Measurements from ENCODE around the gene CHID1.

CHID1 gene

DNA sequence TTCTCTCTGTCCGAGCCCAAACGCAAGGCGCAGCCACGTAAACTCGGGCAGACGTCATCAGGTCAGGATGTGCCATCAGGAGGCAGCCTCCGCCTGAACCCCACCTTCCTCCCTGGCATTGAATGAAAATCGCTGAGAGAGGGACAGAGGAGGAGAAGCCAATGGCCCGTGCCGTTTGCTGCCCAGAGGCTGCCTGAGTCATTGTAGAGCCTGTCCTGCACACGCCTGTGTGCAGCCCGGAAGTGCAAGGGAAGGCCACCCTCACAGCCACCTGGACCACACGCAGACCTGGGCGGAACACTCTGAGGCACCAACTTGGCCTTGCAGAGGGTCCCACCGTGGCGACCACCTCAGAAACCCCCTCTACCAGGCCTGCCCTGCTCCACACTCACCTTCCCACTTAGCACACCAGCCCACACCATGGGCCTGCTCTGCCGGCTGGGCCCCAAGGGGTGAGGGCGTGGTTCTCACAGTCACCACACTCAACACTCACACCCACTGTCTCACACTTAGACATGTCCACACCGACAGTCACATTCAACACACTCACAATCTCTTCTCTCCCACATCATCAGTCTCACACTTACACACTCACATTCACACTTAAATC lies 9.1 kb downstream of the CHID1 start:
- DNase-seq: no peak
- H3K27ac Mint-ChIP-seq: no peak overlapping the region

GRCh38 chr11:900545-900944 lies 10.1 kb downstream of the CHID1 start:
- H3K27ac Mint-ChIP-seq: no peak overlapping the region
- no peak overlapping the region for H3K4me3 Mint-ChIP-seq
- no peaks in the 10 kb centered on the region for H3K4me1 Mint-ChIP-seq
- ATAC-seq: no peak
- no peaks in the 10 kb centered on the region for H3K27me3 Mint-ChIP-seq
- no peaks in the 10 kb centered on the region for H3K9me3 Mint-ChIP-seq
- DNase-seq: no peak

More for the DNA sequence above, 9.1 kb downstream of the CHID1 start:
- Mint-ChIP-seq H3K9me3 (no peaks in the 10 kb centered on the region), H3K4me3 (no peak overlapping the region), H3K27me3 (no peaks in the 10 kb centered on the region), H3K4me1 (no peaks in the 10 kb centered on the region)
- ATAC-seq: no peak

GRCh38 chr11:899724-900123 lies 10.9 kb downstream of the CHID1 start:
- H3K4me3 Mint-ChIP-seq: no peak overlapping the region
- no peaks in the 10 kb centered on the region for H3K4me1 Mint-ChIP-seq
- no peaks in the 10 kb centered on the region for H3K27me3 Mint-ChIP-seq
- H3K27ac Mint-ChIP-seq: no peak overlapping the region
- no peak for ATAC-seq
- no peaks in the 10 kb centered on the region for H3K9me3 Mint-ChIP-seq
- DNase-seq: no peak

- DNase-seq (no peak), ATAC-seq (no peak)
- Mint-ChIP-seq H3K4me3 (no peak overlapping the region), H3K9me3 (no peaks in the 10 kb centered on the region), H3K27ac (peak overlapping the region in 1 of 2 donors; percentile 71), H3K27me3 (no peaks in the 10 kb centered on the region), H3K4me1 (no peaks in the 10 kb centered on the region)
Observed at GRCh38 chr11:898540-899190, 11.9 kb downstream of the CHID1 start.

- DNase-seq: no peak
- H3K27me3 Mint-ChIP-seq: no peaks in the 10 kb centered on the region
- no peaks in the 10 kb centered on the region for H3K4me1 Mint-ChIP-seq
- H3K4me3 Mint-ChIP-seq: no peak overlapping the region
- H3K9me3 Mint-ChIP-seq: no peaks in the 10 kb centered on the region
- peak; percentile 34 for ATAC-seq
- H3K27ac Mint-ChIP-seq: no peak overlapping the region
Observed at GRCh38 chr11:898143-898511, 12.5 kb downstream of the CHID1 start.

- Mint-ChIP-seq H3K4me3 (no peak overlapping the region), H3K27me3 (no peaks in the 10 kb centered on the region), H3K9me3 (no peaks in the 10 kb centered on the region), H3K4me1 (no peaks in the 10 kb centered on the region), H3K27ac (peak overlapping the region in 1 of 2 donors; percentile 42)
- ATAC-seq (peak; percentile 17), DNase-seq (no peak)
Observed at GRCh38 chr11:897253-898142, 13.1 kb downstream of the CHID1 start.

DNA sequence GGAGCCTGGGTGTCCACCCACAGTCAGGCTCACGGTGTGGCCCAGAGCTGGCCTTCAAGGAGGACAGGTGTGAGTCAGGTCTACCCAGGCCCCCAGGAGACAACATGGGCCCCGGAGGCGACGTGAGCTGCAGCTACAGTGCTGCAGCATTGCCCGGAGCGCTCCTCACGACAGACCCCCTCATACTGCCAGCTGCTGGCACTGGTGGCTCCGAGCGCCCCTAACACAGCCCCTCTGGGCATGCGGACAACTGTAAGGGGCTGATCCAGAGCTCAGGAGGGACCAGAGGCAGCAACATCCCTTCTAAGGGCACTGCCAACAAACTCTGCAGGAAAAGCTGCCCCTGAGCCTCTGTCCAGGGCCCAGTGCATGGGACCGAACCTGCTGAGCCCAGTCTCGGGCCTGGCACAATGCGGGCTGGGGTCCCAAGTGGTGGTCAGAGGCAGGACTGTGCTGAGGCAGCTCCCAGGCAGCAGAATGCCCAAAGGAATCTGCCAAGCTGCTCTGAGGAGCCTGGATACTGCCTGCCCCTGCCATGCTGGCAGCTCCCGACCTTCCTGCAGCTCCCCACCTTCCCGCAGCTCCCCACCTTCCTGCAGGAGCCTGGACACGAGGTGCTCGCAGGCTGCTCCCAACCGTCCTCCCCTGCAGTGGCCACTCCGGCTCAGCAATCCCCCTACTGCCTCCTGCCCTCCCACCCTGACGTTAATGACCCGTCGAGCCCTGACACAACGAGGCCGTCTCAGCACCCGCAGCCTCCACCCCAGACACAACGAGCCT lies 15.1 kb downstream of the CHID1 start:
- Mint-ChIP-seq H3K27ac (peak overlapping the region in 1 of 2 donors; percentile 76), H3K4me3 (no peak overlapping the region), H3K9me3 (no peaks in the 10 kb centered on the region), H3K27me3 (no peaks in the 10 kb centered on the region), H3K4me1 (no peaks in the 10 kb centered on the region)
- no peak for ATAC-seq
- DNase-seq: no peak

GRCh38 chr11:894575-895201 lies 15.9 kb downstream of the CHID1 start:
- Mint-ChIP-seq H3K4me3 (no peak overlapping the region), H3K4me1 (no peaks in the 10 kb centered on the region), H3K27ac (peak overlapping the region in 1 of 2 donors; percentile 76), H3K9me3 (no peaks in the 10 kb centered on the region), H3K27me3 (no peaks in the 10 kb centered on the region)
- no peak for DNase-seq
- peak; percentile 16 for ATAC-seq

- Mint-ChIP-seq H3K4me3 (no peak overlapping the region), H3K27me3 (no peaks in the 10 kb centered on the region), H3K9me3 (no peaks in the 10 kb centered on the region), H3K4me1 (no peaks in the 10 kb centered on the region), H3K27ac (no peak overlapping the region)
- DNase-seq: no peak
- no peak for ATAC-seq
Observed at GRCh38 chr11:893008-893654, 17.5 kb downstream of the CHID1 start.

GRCh38 chr11:890794-891540 lies 19.6 kb downstream of the CHID1 start:
- ATAC-seq (no peak), DNase-seq (no peak)
- Mint-ChIP-seq H3K4me3 (no peak overlapping the region), H3K27me3 (no peaks in the 10 kb centered on the region), H3K9me3 (no peaks in the 10 kb centered on the region), H3K27ac (peak overlapping the region; percentile 25 to 44), H3K4me1 (no peaks in the 10 kb centered on the region)

DNA sequence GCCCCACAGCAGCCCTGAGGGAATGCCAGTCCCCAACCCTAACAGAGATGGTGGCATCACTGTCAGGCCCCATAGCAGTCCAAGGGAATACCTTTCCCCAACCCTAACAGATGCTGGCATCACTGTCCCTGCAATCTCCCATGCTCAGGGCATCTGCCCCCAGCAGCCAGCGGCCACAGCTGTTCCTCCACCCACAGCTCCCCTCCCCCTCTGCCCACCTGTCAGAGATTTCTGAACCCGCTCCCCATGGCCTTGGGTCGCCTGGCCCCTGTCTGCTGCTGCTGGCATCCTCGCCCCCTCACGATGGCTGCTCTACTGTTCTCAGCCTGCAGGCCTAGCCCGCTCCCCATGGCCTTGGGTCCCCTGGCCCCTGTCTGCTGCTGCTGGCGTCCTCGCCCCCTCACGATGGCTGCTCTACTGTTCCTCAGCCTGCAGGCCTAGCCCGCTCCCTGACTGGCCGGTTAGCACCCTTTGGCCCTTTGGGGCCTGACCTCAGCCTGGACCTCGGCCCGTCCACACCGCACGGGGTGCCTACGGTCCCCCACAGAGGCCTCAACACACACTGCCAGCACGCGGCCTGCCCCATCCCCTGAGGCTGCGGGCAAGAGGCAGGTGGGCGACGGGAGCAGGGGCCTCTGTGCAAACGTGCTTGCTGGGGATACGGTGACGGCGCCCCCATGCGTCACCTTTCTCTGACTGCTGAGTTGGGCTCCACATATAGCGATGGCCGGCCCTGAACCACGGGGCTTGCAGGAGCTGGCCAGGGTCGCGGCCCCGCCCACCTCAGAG lies 20.7 kb downstream of the CHID1 start:
- no peaks in the 10 kb centered on the region for H3K27me3 Mint-ChIP-seq
- no peak for ATAC-seq
- H3K4me3 Mint-ChIP-seq: no peak overlapping the region
- no peaks in the 10 kb centered on the region for H3K9me3 Mint-ChIP-seq
- no peaks in the 10 kb centered on the region for H3K4me1 Mint-ChIP-seq
- DNase-seq: no peak
- H3K27ac Mint-ChIP-seq: peak overlapping the region; percentile 27 to 47

GRCh38 chr11:889257-889656 lies 21.4 kb downstream of the CHID1 start:
- Mint-ChIP-seq H3K27me3 (no peaks in the 10 kb centered on the region), H3K4me3 (no peak overlapping the region), H3K4me1 (no peaks in the 10 kb centered on the region), H3K27ac (peak overlapping the region; percentile 47 to 84), H3K9me3 (no peaks in the 10 kb centered on the region)
- DNase-seq (no peak), ATAC-seq (no peak)

- H3K4me3 Mint-ChIP-seq: no peak overlapping the region
- peak overlapping the region in 1 of 2 donors; percentile 48 for H3K27ac Mint-ChIP-seq
- no peaks in the 10 kb centered on the region for H3K4me1 Mint-ChIP-seq
- H3K27me3 Mint-ChIP-seq: no peaks in the 10 kb centered on the region
- H3K9me3 Mint-ChIP-seq: no peaks in the 10 kb centered on the region
- ATAC-seq (no peak), DNase-seq (no peak)
Observed at GRCh38 chr11:888310-889212, 22.0 kb downstream of the CHID1 start.

Measured in stimulated activated naive CD8-positive, alpha-beta T cell treated with anti-CD3 and anti-CD28 coated beads, Interleukin-15, amount 100 ng/mL, for 72 hours (primary cell).